Neural cell (in vitro differentiated cells): Measurements from ENCODE around the gene PAPPA2. TPM values are rescaled to one million over a fixed set of nuclear protein-coding genes. Genes with fewer than 3 reads are reported as not detected.
"Not testable (repeated sequence)": the region's sequence is repeated elsewhere in the genome, so short reads cannot be mapped to it uniquely, and the experiment has no call there.

Source experiments
- H2AFZ ChIP-seq: fragments of 200-600, 300-800 bp; sonication (generic), shearing (Covaris generic); 2 replicates; pipeline ENCODE4 v1.6.0; 2014; ENCODE audit warnings: low read depth, mild to moderate bottlenecking, antibody characterized with exemption, low read length, moderate library complexity
- H3F3A ChIP-seq: fragments of 200-600 bp; shearing (Covaris generic); 2 replicates; pipeline ENCODE4 v1.6.1; 2016; ENCODE audit warnings: mild to moderate bottlenecking, moderate library complexity, mixed read lengths, antibody characterized with exemption, low read length; ENCODE audit not compliant: insufficient read depth, poor library complexity, severe bottlenecking
- H3K27ac ChIP-seq: fragments of 200-600, 300-800 bp; sonication (generic), shearing (Covaris generic); 2 replicates; pipeline ENCODE4 v1.5.1; 2014; ENCODE audit warnings: mild to moderate bottlenecking, low read length, moderate library complexity
- H3K27me3 ChIP-seq: fragments of 300-800, 200-600 bp; sonication (generic), shearing (Covaris generic); 2 replicates; pipeline ENCODE4 v1.6.0; 2014; ENCODE audit warnings: mild to moderate bottlenecking, low read depth, low read length, moderate library complexity; ENCODE audit not compliant: insufficient read depth
- H3K36me3 ChIP-seq: fragments of 300-800, 200-600 bp; sonication (generic), shearing (Covaris generic); 2 replicates; pipeline ENCODE4 v1.5.1; 2014; ENCODE audit warnings: mild to moderate bottlenecking, antibody characterized with exemption, low read length, moderate library complexity; ENCODE audit not compliant: insufficient read depth
- H3K4me2 ChIP-seq: fragments of 300-800, 200-600 bp; sonication (generic), shearing (Covaris generic); 2 replicates; pipeline ENCODE4 v1.6.0; 2014; ENCODE audit warnings: mild to moderate bottlenecking, low read length
- H3K4me3 ChIP-seq: fragments of 300-800, 200-600 bp; sonication (generic), shearing (Covaris generic); 2 replicates; pipeline ENCODE4 v1.5.1; 2014; ENCODE audit warnings: mild to moderate bottlenecking, low read length, moderate library complexity
- H3K79me2 ChIP-seq: fragments of 200-600 bp; shearing (Covaris generic); replicated peaks from 2 replicates; pipeline ENCODE4 v1.6.0; 2014; ENCODE audit warnings: mild to moderate bottlenecking, low read length, moderate library complexity; ENCODE audit not compliant: insufficient read depth
- H3K9ac ChIP-seq: fragments of 300-800, 200-600 bp; sonication (generic), shearing (Covaris generic); 2 replicates; pipeline ENCODE4 v1.6.1; 2016; ENCODE audit warnings: mild to moderate bottlenecking, low read length, mixed read lengths
- H3K9me2 ChIP-seq: fragments of 200-600 bp; shearing (Covaris generic); 2 replicates; pipeline ENCODE4 v1.6.1; 2016; ENCODE audit warnings: mild to moderate bottlenecking, low read length, mixed read lengths; ENCODE audit not compliant: insufficient read depth
- H3K9me3 ChIP-seq: fragments of 200-600, 300-800 bp; sonication (generic), shearing (Covaris generic); 2 replicates; pipeline ENCODE4 v1.6.1; 2016; ENCODE audit warnings: mild to moderate bottlenecking, mixed run types, low read length, moderate library complexity, mixed read lengths
- H4K20me1 ChIP-seq: fragments of 200-600 bp; shearing (Covaris generic); 2 replicates; pipeline ENCODE4 v1.6.1; 2016; ENCODE audit warnings: mild to moderate bottlenecking, mixed run types; ENCODE audit not compliant: insufficient read depth
- EP300 ChIP-seq: fragments of 450-650 bp; conservative IDR thresholded peaks from 2 replicates; pipeline ENCODE4 v1.6.1; 2014; ENCODE audit warnings: antibody characterized with exemption, mild to moderate bottlenecking, moderate library complexity; ENCODE audit not compliant: poor library complexity, severe bottlenecking
- EZH2 ChIP-seq: fragments of 200-600, 300-800 bp; shearing (Covaris generic), sonication (generic); IDR thresholded peaks from 2 replicates; pipeline ENCODE4 v1.6.1; 2014; ENCODE audit warnings: antibody characterized with exemption, low read length, borderline replicate concordance, mild to moderate bottlenecking; ENCODE audit not compliant: insufficient read depth, poor library complexity, severe bottlenecking
- MXI1 ChIP-seq: fragments of 450-650 bp; conservative IDR thresholded peaks from 2 replicates; pipeline ENCODE4 v1.6.1; 2014; ENCODE audit warnings: antibody characterized with exemption, mild to moderate bottlenecking; ENCODE audit not compliant: poor library complexity, severe bottlenecking
- POLR2AphosphoS5 ChIP-seq: IDR thresholded peaks from 2 replicates; pipeline ENCODE4 v1.6.1; 2012
- RAD21 ChIP-seq: fragments of 450-650 bp; conservative IDR thresholded peaks from 2 replicates; pipeline ENCODE4 v1.6.1; 2014; ENCODE audit warnings: antibody characterized with exemption, mild to moderate bottlenecking, moderate library complexity
- REST ChIP-seq: IDR thresholded peaks from 2 replicates; pipeline ENCODE4 v1.6.1; 2012; ENCODE audit warnings: borderline replicate concordance
- SMC3 ChIP-seq: fragments of 450-650 bp; conservative IDR thresholded peaks from 2 replicates; pipeline ENCODE4 v1.6.1; 2014; ENCODE audit warnings: antibody characterized with exemption, mild to moderate bottlenecking, moderate library complexity; ENCODE audit not compliant: poor library complexity
- TAF1 ChIP-seq: IDR thresholded peaks from 2 replicates; pipeline ENCODE4 v1.6.1; 2012; ENCODE audit warnings: low read depth
- polyA plus RNA-seq: library from polyadenylated mRNA; depleted of rRNA; stranded (reverse); fragments of >200 nt; gene quantifications from 2 replicates; pipeline ENCODE4 v1.2.3, GENCODE V29; 2014
- TF ChIP-seq, protein P1 (sequence below): fragments of 450-650 bp; IDR thresholded peaks from 2 replicates; pipeline ENCODE4 v1.5.1; 2014; ENCODE audit warnings: antibody characterized with exemption, mild to moderate bottlenecking, moderate library complexity; ENCODE audit not compliant: poor library complexity, severe bottlenecking

PAPPA2 gene
- polyA plus RNA-seq, 1 donor from 2014 or later: 0.59 TPM

- Histone ChIP-seq H3K9ac (no peak overlapping the region), H3K9me2 (no peaks in the 10 kb centered on the region), H3K79me2 (no peaks in the 10 kb centered on the region), H3K27ac (no peak overlapping the region), H3K4me2 (no peak overlapping the region), H2AFZ (no peak overlapping the region), H4K20me1 (no peaks in the 10 kb centered on the region), H3K27me3 (no peaks in the 10 kb centered on the region), H3F3A (no peaks in the 10 kb centered on the region), H3K4me3 (no peak overlapping the region), H3K36me3 (no peaks in the 10 kb centered on the region), H3K9me3 (no peaks in the 10 kb centered on the region)
- TF ChIP-seq TAF1: no peak
Observed at GRCh38 chr1:176628775-176629174, 165.8 kb downstream of the PAPPA2 start.

- not testable (repeated sequence) for H3K79me2 ChIP-seq, H3K27ac ChIP-seq, H3K36me3 ChIP-seq, H3F3A ChIP-seq, H3K4me3 ChIP-seq, H3K9me2 ChIP-seq, H3K27me3 ChIP-seq, H3K4me2 ChIP-seq, H4K20me1 ChIP-seq, H3K9ac ChIP-seq, H2AFZ ChIP-seq, H3K9me3 ChIP-seq
Observed at GRCh38 chr1:176634733-176635132, 171.8 kb downstream of the PAPPA2 start.

DNA sequence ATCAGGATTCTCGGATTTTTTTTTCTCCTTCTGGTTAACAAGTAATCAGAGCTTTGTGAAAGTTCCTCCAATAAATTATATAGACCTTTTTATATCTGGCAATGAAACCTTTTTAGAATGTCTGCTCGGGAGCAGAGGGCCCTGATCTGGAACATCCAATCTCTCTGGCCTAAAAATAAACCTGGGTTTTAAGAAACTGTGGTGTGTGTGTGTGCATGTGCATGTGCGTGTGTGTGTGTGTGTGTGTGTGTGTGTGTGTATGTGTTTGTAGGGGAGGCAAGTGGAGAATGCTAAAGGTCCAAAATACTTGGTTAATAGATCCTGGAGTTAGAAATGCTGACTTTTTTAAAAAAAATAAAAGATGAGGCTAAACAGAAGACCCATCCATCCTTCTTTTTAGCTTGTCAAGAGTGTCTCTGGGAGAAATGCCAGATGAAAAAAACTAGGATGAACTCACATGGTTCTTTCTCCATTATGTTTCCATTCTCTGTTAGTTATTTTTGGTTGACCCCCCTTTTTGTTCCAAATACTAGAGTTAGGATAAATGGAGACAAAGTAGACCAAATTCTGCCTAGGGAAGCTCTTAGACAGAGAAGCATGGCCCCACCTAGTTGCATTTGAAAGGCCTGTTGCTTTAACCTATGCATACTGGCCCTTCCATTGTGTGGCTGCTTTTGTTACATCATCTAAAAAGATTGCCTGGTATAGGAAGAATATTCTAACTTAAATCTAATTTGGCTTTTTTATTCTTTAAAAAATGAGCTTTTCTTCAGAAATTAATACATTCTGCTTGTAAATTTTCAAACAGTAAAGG, 175.9 kb downstream of the PAPPA2 start:
- H4K20me1 ChIP-seq: no peaks in the 10 kb centered on the region
- no peaks in the 10 kb centered on the region for H3K9me3 ChIP-seq
- H3F3A ChIP-seq: no peaks in the 10 kb centered on the region
- no peaks in the 10 kb centered on the region for H3K36me3 ChIP-seq
- H3K4me2 ChIP-seq: no peak overlapping the region
- H3K9ac ChIP-seq: no peak overlapping the region
- TF ChIP-seq EZH2 (no peak), REST (no peak), RAD21 (no peak), EP300 (no peak)
- H2AFZ ChIP-seq: no peak overlapping the region
- H3K27me3 ChIP-seq: no peaks in the 10 kb centered on the region
- H3K4me3 ChIP-seq: no peak overlapping the region
- peaks cover 3% of the 10 kb centered on the region for H3K9me2 ChIP-seq
- no peak overlapping the region for H3K27ac ChIP-seq
- no peaks in the 10 kb centered on the region for H3K79me2 ChIP-seq

DNA sequence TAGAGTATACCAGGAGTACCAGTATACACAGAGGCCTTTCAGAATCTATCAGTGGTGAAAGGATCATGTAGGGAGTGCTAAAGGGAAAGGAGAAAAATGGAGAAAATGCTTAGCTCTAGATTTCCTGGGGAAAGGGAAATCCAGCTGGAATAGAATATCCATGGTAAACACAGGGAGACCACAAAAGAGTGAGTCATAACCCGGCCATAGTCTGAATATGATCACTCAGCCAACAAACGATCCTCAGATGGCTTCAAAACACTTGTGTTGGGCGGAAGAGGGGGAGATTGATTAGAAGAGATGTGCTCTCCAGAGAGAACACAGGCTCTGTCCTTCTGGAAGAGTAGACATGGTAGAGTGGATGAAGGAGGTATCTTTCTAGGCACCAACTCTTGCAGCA, 180.6 kb downstream of the PAPPA2 start:
- Histone ChIP-seq H3K9me3 (no peaks in the 10 kb centered on the region), H2AFZ (no peak overlapping the region), H3K79me2 (no peaks in the 10 kb centered on the region), H3K9me2 (peaks cover 3% of the 10 kb centered on the region), H3K36me3 (no peaks in the 10 kb centered on the region), H3K4me2 (no peak overlapping the region), H3K4me3 (no peak overlapping the region), H3K9ac (no peak overlapping the region), H3F3A (no peaks in the 10 kb centered on the region), H3K27me3 (no peaks in the 10 kb centered on the region), H4K20me1 (no peaks in the 10 kb centered on the region), H3K27ac (no peak overlapping the region)
- TF ChIP-seq SMC3 (no peak), MXI1 (no peak), REST (no peak), RAD21 (no peak), EP300 (no peak), EZH2 (no peak), POLR2AphosphoS5 (no peak)
- TF ChIP-seq, protein P1, sequence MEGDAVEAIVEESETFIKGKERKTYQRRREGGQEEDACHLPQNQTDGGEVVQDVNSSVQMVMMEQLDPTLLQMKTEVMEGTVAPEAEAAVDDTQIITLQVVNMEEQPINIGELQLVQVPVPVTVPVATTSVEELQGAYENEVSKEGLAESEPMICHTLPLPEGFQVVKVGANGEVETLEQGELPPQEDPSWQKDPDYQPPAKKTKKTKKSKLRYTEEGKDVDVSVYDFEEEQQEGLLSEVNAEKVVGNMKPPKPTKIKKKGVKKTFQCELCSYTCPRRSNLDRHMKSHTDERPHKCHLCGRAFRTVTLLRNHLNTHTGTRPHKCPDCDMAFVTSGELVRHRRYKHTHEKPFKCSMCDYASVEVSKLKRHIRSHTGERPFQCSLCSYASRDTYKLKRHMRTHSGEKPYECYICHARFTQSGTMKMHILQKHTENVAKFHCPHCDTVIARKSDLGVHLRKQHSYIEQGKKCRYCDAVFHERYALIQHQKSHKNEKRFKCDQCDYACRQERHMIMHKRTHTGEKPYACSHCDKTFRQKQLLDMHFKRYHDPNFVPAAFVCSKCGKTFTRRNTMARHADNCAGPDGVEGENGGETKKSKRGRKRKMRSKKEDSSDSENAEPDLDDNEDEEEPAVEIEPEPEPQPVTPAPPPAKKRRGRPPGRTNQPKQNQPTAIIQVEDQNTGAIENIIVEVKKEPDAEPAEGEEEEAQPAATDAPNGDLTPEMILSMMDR: no peak
